ENCODE results near the gene HOXC5. TPM values are rescaled to one million over a fixed set of nuclear protein-coding genes. Genes with fewer than 3 reads are reported as not detected.

The HOXC5 gene
- total and polyA plus RNA-seq, 8 donors: 0.25 to 1.3 TPM; not detected in 6

- intact Hi-C loops (cut with DNase I; ENCODE audit: low total_unique reads): no loop called here
- H3K27ac ChIP-seq: no peak overlapping the region
- H3K4me3 ChIP-seq: no peak overlapping the region
- peaks cover 24 to 41% (median 33%) of the 10 kb centered on the region in 4 donors for H3K4me1 ChIP-seq
- no peak for DNase-seq
- no peaks in the 10 kb centered on the region for H3K9me3 ChIP-seq
- peaks cover 14 to 100% (median 98%) of the 10 kb centered on the region in 3 donors for H3K27me3 ChIP-seq
- H3K36me3 ChIP-seq: no peaks in the 10 kb centered on the region
- TF ChIP-seq POLR2A (IDR thresholded peaks at IDR 0.05): no peak
- no peak for TF ChIP-seq CTCF (IDR thresholded peaks at IDR 0.05)
- no peak for TF ChIP-seq POLR2AphosphoS5 (IDR thresholded peaks at IDR 0.05)
- TF ChIP-seq EP300 (IDR thresholded peaks at IDR 0.05): no peak
- WGBS, 5 donors: 18 to 34% (median 22%) methylated on average over 16 of the region's 16 CpGs
These were observed 11.3 kb upstream of the HOXC5 start for GRCh38 chr12:54021432-54022013.

GRCh38 chr12:54022960-54023884 is 9.6 kb upstream of the HOXC5 start:
- WGBS, 5 donors: 28 to 43% (median 39%) methylated on average over 7 to 8 of the region's 8 CpGs
- DNase-seq: no peak
- Histone ChIP-seq H3K4me1 (peaks cover 12 to 24% (median 16%) of the 10 kb centered on the region in 4 donors), H3K36me3 (no peaks in the 10 kb centered on the region), H3K27ac (no peak overlapping the region), H3K9me3 (no peaks in the 10 kb centered on the region), H3K27me3 (peaks cover 8 to 100% (median 98%) of the 10 kb centered on the region in 3 donors), H3K4me3 (no peak overlapping the region)
- intact Hi-C loops (cut with DNase I; ENCODE audit: low total_unique reads): no loop called here
- no peak for TF ChIP-seq CTCF (IDR thresholded peaks at IDR 0.05)

- Histone ChIP-seq H3K4me1 (peaks cover 5 to 21% (median 15%) of the 10 kb centered on the region in 4 donors), H3K4me3 (no peak overlapping the region), H3K27ac (no peak overlapping the region), H3K9me3 (no peaks in the 10 kb centered on the region), H3K36me3 (no peaks in the 10 kb centered on the region), H3K27me3 (peaks cover 7 to 100% (median 98%) of the 10 kb centered on the region in 3 donors)
- WGBS, 5 donors: 20 to 35% (median 25%) methylated on average over 17 of the region's 17 CpGs
- TF ChIP-seq POLR2AphosphoS5 (IDR thresholded peaks at IDR 0.05) (no peak), EP300 (IDR thresholded peaks at IDR 0.05) (no peak), CTCF (IDR thresholded peaks at IDR 0.05) (no peak), POLR2A (IDR thresholded peaks at IDR 0.05) (no peak)
- no peak for DNase-seq
- intact Hi-C loops (cut with DNase I; ENCODE audit: low total_unique reads): no loop called here
These were observed 8.7 kb upstream of the HOXC5 start for GRCh38 chr12:54024127-54024526.

GRCh38 chr12:54024581-54025305 is 8.1 kb upstream of the HOXC5 start:
- 30 to 41% (median 41%) methylated on average over 5 of the region's 5 CpGs for WGBS, 5 donors

More at GRCh38 chr12:54024581-54025305, 8.1 kb upstream of the HOXC5 start:
- DNase-seq: no peak
- Histone ChIP-seq H3K4me3 (no peak overlapping the region), H3K4me1 (peaks cover 0 to 21% (median 13%) of the 10 kb centered on the region in 4 donors), H3K9me3 (no peaks in the 10 kb centered on the region), H3K27me3 (peaks cover 3 to 100% (median 98%) of the 10 kb centered on the region in 3 donors), H3K36me3 (no peaks in the 10 kb centered on the region), H3K27ac (no peak overlapping the region)
- intact Hi-C loops (cut with DNase I; ENCODE audit: low total_unique reads): loop anchor here (5.0 kb wide), 1 partner anchor 168 kb away; no protein-coding TSS in a partner anchor
- TF ChIP-seq EP300 (IDR thresholded peaks at IDR 0.05) (no peak), POLR2AphosphoS5 (IDR thresholded peaks at IDR 0.05) (no peak), POLR2A (IDR thresholded peaks at IDR 0.05) (no peak), CTCF (IDR thresholded peaks at IDR 0.05) (no peak)
